HPDE6-E6E7 (cell line): Measurements from ENCODE around the gene ATP2B2.

Experiments used
- DNase-seq: peaks from one replicate; pipeline ENCODE4 v3.0.0; 2011; ENCODE audit warnings: missing footprints; ENCODE audit errors: extremely low spot score

The ATP2B2 gene

GRCh38 chr3:10510743-10511432, 5.5 kb upstream of the ATP2B2 start:
- no peak for DNase-seq

- DNase-seq = no peak
Measured at GRCh38 chr3:10510086-10510742, 4.8 kb upstream of the ATP2B2 start.

GRCh38 chr3:10509325-10509724, 3.9 kb upstream of the ATP2B2 start:
- DNase-seq = no peak

DNA sequence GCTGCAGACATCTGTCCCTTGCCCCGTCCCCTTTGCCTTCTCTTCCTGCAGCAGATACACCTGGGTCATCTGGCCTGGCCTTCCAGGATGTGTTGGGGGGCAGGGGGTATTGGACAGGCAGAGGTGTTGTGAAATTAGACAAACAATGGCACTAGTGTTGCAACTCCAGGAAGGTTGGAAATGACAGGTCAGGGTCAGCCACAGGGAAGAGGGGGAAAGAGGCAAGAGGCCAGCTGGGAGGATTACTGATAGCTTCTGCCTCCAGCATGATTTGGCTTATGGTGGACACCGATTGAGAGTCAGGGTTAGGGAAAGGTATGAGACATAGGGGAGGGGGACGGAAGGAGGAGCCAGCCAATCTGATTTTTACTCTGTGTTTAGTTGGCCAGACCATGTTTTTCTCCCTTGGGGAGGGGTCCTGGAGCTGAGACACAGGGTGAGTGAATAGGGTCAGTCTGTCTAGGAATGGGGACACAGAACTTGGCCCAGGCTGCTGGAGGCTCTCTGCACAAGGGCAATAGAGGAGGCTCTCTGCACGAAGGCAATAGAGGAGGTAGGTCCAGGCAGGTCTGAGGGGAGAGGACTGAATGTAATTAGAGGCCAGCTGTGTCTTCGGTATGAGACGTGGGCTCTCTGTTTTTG, 3.4 kb upstream of the ATP2B2 start:
- DNase-seq = no peak

GRCh38 chr3:10508235-10508618, 2.8 kb upstream of the ATP2B2 start:
- DNase-seq = no peak

DNA sequence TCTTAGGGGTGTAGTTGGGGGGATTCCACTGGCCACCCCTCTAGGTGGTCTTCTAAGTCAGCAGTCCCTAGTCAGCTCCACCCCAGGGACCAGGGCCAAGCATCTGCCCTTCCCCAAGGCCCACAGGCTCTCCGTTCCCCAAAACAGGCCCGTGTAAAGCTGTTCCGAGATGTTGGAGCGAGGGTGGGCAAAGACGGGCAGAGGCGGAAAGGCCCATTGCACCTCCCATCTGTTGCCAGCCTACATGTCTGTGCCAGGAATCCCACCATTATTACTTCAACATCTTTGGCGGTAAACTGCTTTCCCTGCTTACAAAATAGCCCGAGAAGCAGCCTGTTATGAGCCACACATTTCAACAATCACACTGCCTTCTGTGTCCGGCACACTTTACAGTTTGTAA, 1.9 kb upstream of the ATP2B2 start:
- no peak for DNase-seq

DNA sequence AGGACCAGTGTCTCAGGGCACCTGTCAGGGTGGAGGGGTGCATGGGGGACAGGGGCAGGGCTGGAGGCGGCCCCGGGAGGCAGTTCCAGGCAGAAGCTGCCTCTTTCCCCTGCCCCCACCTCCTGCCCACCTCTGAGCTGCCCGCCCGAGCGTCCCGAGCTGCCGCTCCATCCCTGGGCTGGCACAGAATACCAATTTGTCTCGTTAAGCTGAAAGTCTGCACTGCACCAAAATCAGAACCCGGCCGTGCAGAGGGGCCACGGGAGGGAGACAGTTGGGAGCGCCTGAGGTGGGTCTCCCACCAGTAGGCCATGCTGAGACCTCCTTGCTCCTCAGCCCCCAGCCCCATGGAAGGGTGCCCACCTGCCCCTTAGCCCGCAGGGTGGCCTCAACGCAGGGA, 1.3 kb upstream of the ATP2B2 start:
- no peak for DNase-seq

DNA sequence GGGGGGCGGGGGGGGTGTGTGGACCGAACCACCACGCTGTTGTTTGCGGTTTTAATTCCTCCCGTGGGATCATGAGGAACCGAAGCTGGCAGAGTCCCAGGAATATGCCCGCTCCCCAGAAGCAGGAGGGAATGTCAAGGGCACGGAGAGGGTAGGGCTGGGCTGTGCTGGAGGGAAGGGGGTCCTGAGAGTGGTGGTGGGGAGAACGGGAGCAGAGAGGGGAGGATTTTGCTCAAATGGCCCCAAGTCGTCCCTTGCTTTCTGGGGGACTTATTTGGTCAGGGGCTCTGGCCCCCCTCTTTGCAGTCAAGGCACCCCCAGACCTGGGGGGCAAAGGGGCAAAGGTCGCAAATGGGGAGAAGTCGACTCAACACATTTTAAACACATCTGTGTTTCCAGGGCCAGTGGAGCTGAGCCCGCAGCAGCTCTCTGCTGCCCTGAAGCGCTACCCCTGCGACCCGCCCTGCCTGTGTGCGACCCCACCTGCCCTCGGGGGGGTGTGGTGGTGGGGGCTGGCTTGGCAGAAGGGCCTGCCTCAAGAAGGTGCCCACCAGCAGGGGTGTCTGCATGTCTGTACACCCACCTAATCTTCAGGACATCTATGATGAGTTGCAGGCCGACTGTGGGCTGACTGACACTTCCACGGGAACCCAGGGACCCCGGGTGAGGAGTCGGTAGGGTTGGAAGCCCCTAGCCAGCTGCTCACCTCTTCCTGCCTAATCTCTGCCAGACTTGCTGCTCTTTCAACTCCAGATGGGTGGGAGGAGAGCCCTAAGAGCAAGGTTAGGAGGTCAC, 602 bp upstream of the ATP2B2 start:
- DNase-seq = no peak

DNA sequence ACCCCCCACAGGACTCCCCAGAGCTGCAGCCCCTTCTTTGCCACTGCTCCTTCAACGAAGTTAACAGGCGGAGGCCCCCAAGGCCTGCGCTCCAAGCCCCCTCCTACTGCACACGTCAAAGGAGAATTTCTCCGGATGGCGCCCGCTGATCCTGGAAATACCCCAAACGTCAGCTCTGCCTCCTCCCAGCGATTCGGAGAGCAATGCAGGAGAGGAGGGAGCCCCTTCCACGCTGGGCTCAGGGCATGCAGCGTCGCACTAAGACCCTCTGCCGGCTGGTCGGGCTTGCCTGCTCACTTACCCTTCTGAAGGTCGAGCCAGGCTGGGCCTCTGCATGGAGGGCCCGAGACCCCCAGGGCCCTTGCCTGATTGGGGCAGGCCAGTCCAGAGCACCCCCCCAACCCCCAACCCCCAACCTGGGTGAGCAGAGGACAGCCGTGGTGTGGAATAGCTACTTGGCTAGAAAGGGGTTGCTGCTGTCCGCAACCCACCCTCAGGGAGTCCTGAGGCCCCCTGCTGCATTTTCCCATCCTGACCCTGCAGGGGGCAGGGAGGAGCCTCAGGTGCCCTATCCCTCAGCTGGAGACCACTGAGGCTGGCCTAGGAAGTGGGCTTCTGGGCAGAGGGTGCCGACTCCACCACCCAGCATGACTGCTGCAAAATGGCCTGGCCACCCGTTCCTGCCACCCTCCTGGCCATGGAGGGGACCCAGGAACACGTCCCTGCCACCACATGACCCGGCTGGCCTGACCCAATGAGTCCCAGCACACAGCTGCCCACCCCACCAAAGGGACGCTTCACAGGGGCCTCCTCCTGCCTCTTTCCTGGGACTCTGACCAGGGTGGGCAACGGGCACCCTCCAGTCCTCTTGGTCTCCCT, 976 bp downstream of the ATP2B2 start:
- no peak for DNase-seq

- no peak for DNase-seq
Measured at GRCh38 chr3:10503217-10503796, 2.1 kb downstream of the ATP2B2 start.

DNA sequence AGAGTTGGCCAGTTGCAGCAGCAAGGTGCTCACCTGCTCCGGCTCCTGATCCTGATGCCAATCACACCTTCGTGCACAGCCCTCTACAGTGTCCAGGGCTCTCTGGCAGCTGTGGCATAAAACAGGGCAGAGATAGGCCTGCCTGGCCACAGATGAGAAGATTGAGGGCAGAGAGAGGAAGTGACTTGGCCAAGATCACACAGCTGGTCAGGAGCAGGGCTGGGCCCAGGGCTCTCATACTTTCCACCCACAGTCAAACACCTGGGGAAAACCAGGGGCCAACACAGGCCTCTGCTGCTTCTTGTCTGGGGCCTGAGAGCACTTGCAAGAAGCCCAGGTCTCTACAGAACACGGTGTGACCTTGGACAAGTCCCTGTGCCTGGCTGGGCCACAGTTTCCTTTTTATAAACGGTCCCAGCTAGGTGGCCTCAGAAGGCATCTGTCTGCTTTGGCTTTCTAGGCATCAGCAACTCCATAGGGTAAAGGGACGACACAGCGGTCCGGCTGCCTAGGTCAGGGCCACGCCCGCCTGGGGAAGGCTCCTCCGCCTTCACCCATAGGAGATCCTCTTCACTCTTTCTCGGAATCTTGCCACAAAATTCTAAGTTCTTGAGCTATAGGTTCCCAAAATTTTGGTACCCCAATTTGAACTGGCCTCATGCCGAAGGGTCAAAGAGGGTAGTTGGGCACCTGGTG, 3.1 kb downstream of the ATP2B2 start:
- DNase-seq = no peak

- no peak for DNase-seq
Measured at GRCh38 chr3:10501664-10502052, 3.7 kb downstream of the ATP2B2 start.

DNA sequence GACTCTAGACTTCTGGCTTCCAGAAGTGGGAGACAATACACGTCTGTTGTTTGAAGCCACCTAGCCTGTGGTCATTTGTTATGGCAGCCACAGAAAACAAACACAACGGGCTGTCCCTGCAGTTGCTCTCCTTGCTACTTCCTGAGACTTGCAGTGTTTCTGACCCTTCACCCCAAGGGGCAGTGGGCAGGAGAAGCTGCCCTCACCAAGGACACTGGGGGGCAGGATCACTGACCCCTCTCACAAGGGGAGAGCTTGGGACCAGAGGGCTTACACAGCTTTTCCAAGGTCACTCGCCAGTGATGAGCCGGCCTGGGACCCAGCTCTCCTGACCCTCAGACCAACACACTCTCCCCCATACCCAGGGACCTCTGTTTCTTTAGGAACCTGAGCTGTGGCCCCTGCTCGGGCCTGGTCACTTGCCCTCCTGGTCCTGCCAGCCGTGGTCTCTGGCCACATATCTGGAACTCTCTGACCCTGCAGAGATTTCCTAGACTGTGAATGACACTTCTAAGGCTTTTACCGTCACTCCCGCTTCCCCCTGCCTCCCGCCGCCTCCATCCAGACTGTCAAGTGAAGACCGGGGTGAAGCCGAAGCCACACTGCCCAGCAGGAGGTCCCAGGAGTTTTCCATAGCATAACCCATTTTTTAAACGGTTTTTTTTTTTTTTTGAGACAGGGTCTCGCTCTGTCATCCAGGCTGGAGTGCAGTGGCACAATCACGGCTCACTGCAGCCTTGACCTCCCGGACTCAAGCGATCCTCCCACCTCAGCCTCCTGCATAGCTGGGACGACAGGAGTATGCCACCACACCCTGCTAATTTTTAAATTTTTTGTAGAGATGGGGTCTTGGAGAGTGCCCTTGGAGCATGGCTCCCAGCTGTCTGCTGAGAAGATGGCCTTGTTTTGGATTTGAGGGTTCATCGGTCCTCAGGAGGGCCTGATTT, 4.4 kb downstream of the ATP2B2 start:
- DNase-seq = no peak

- no peak for DNase-seq
Measured at GRCh38 chr3:10498271-10498670, 7.1 kb downstream of the ATP2B2 start.

DNA sequence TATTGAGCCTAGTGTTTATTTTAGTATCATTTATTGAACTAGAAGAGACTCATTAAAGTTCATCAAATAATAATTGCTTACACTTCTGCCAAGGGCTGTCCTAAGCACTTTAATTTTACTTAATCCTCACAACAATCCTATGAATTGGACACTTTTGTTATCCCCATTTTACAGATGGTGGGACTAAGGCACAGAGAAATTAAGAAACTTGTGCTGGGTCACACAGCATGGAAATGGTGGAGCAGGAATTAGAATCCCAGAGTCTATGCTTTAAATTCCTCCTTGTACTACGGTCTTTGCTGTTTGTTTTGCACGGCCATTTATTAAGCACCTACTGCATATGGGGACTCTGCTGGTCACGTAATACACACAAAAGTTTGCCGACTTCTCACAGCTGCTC, 7.9 kb downstream of the ATP2B2 start:
- DNase-seq = no peak

DNA sequence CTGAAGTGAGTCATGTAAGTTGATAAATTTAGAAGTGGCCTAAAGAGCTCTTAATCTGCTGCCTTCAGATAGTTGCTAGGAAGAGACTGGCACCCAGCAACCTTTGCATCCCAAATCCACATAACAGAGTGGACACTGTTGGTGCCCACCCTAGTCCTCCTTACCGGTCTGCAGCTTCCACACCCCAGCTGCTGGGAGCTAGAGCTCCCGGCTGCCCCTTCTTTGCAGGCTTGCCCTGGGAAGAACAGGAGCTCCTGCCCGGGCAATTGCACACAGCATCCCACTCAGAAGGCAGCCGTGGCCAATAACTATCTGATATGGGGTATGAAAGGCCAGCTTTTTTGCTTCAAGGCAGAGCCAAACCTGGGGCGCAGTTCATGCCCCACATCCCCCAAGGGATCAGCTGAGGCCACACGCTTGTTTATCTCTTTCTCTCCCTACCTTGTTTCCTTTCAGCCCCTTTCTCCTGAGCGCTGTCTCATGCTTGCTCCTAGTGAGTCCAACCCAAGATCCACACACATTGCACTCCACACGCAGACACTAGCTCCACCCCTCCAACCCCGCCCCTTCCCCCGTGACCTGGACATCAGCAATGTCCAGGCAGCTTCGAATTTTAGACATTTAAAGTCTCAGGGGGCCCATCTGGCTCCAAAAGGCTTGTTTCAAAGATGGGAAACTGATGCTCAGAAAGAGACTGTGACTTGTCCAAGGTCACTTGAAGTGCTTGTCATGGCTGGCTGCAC, 9.1 kb downstream of the ATP2B2 start:
- no peak for DNase-seq

DNA sequence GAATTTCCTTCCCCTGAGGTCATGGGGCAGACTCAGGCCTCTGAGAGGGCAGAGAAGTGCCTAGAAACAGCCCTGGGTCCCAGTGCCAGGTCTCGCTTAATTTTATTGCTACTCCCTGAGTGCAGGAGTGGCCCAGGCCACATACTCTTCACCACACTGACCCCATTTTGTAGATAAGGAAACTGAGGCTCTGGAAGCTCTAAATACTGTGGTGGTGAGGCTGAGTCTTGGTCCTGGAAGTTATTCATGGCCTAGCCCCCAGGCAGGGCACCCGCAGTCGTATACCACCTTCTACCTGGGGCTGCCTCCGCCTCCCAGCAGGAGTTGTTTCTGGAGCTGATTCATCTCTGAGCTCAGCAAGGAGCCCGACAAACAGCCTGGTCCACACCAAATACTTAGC, 9.8 kb downstream of the ATP2B2 start:
- no peak for DNase-seq

GRCh38 chr3:10495003-10495402, 10.4 kb downstream of the ATP2B2 start:
- no peak for DNase-seq

DNA sequence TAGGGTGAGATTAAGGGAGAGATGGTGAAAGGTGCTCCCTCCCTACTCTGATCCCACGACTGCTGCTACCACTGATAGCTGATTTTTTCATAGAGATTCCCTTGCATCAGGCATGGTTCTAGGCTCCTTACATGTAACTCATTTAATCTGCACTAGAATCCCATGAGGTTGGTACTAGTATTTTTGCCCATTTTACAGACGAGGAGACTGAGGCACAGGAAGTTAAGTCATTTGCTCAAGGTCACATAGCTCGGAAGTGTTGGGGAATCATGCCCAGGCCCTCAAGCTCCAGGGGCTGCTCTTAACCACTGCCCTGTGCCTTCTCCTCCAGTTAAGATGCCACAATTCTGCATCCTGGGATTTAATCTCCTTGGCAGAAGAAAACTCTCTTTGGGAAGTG, 11.2 kb downstream of the ATP2B2 start:
- no peak for DNase-seq
